Stimulated activated CD4-positive, alpha-beta T cell treated with anti-CD3 and anti-CD28 coated beads, Interleukin-12 subunit alpha, Interleukin-12 subunit beta, amount 100 ng/mL, for 4 hours (primary cell): ENCODE results near the gene MINDY4.

Source experiments
- DNase-seq: peaks from one replicate; pipeline ENCODE4 v3.0.0-alpha.2; 2020

Gene MINDY4

GRCh38 chr7:30840141-30841024 is 69.2 kb downstream of the MINDY4 start:
- DNase-seq, result no peak

GRCh38 chr7:30841025-30841735 is 70.0 kb downstream of the MINDY4 start:
- no peak for DNase-seq

- DNase-seq, result no peak
These were observed 70.8 kb downstream of the MINDY4 start for GRCh38 chr7:30841801-30842541.

GRCh38 chr7:30842542-30843451 is 71.6 kb downstream of the MINDY4 start:
- DNase-seq, result no peak

- DNase-seq, result no peak
These were observed 72.7 kb downstream of the MINDY4 start for GRCh38 chr7:30843741-30844482.

GRCh38 chr7:30844483-30844874 is 73.3 kb downstream of the MINDY4 start:
- DNase-seq, result no peak

- no peak for DNase-seq
These were observed 73.7 kb downstream of the MINDY4 start for GRCh38 chr7:30844916-30845315.

GRCh38 chr7:30845426-30846135 is 74.4 kb downstream of the MINDY4 start:
- no peak for DNase-seq

- no peak for DNase-seq
These were observed 75.2 kb downstream of the MINDY4 start for GRCh38 chr7:30846378-30846777.

- no peak for DNase-seq
These were observed 77.1 kb downstream of the MINDY4 start for GRCh38 chr7:30848121-30848855.

- no peak for DNase-seq
These were observed 78.3 kb downstream of the MINDY4 start for GRCh38 chr7:30849565-30849964.

GRCh38 chr7:30850426-30850825 is 79.2 kb downstream of the MINDY4 start:
- DNase-seq, result no peak

GRCh38 chr7:30851651-30852307 is 80.6 kb downstream of the MINDY4 start:
- DNase-seq, result no peak

- no peak for DNase-seq
These were observed 81.1 kb downstream of the MINDY4 start for GRCh38 chr7:30852308-30852684.

GRCh38 chr7:30852744-30853288 is 81.6 kb downstream of the MINDY4 start:
- DNase-seq, result no peak

- DNase-seq, result no peak
These were observed 82.4 kb downstream of the MINDY4 start for GRCh38 chr7:30853576-30853975.

- no peak for DNase-seq
These were observed 84.7 kb downstream of the MINDY4 start for GRCh38 chr7:30855936-30856335.

- DNase-seq, result no peak
These were observed 87.4 kb downstream of the MINDY4 start for GRCh38 chr7:30858576-30858975.

GRCh38 chr7:30859202-30859939 is 88.2 kb downstream of the MINDY4 start:
- DNase-seq, result no peak
